Ishikawa (cell line): ENCODE results near the gene KRTAP1-5.
"Not testable (repeated sequence)": the region's sequence is repeated elsewhere in the genome, so short reads cannot be mapped to it uniquely, and the experiment has no call there.

Experiments used
- CEBPB ChIP-seq: IDR thresholded peaks from 2 replicates; pipeline ENCODE4 v1.6.1; 2012
- CREB1 ChIP-seq: IDR thresholded peaks from 2 replicates; pipeline ENCODE4 v1.6.1; 2012; ENCODE audit warnings: low read depth
- EGR1 ChIP-seq: IDR thresholded peaks from 2 replicates; pipeline ENCODE4 v1.6.1; 2012
- EP300 ChIP-seq: IDR thresholded peaks from 2 replicates; pipeline ENCODE4 v1.6.1; 2012; ENCODE audit warnings: borderline replicate concordance
- FOXM1 ChIP-seq: IDR thresholded peaks from 2 replicates; pipeline ENCODE4 v1.6.1; 2012; ENCODE audit warnings: low read depth, borderline replicate concordance
- MAX ChIP-seq: IDR thresholded peaks from 2 replicates; pipeline ENCODE4 v1.6.1; 2012
- NFIC ChIP-seq: IDR thresholded peaks from 2 replicates; pipeline ENCODE4 v1.6.1; 2012
- RAD21 ChIP-seq: IDR thresholded peaks from 2 replicates; pipeline ENCODE4 v1.6.1; 2012; ENCODE audit warnings: low read depth
- REST ChIP-seq: IDR thresholded peaks from 2 replicates; pipeline ENCODE4 v1.6.1; 2012; ENCODE audit warnings: low read depth, mild to moderate bottlenecking
- TAF1 ChIP-seq: IDR thresholded peaks from 2 replicates; pipeline ENCODE4 v1.6.1; 2012; ENCODE audit warnings: low read depth, mild to moderate bottlenecking
- TCF12 ChIP-seq: IDR thresholded peaks from 2 replicates; pipeline ENCODE4 v1.6.1; 2012; ENCODE audit warnings: low read depth
- TEAD4 ChIP-seq: IDR thresholded peaks from 2 replicates; pipeline ENCODE4 v1.6.1; 2012
- USF1 ChIP-seq: IDR thresholded peaks from 2 replicates; pipeline ENCODE4 v1.6.1; 2012
- YY1 ChIP-seq: IDR thresholded peaks from 2 replicates; pipeline ENCODE4 v1.6.1; 2012; ENCODE audit warnings: low read depth
- ZBTB7A ChIP-seq: IDR thresholded peaks from 2 replicates; pipeline ENCODE4 v1.6.1; 2012; ENCODE audit warnings: low read depth

KRTAP1-5 gene

GRCh38 chr17:41002814-41003213, 24.2 kb downstream of the KRTAP1-5 start:
- no peak for TF ChIP-seq EP300
- TF ChIP-seq ZBTB7A: no peak
- no peak for TF ChIP-seq EGR1
- TF ChIP-seq USF1: no peak
- no peak for TF ChIP-seq CEBPB
- TF ChIP-seq FOXM1: no peak
- TF ChIP-seq TAF1: no peak
- TF ChIP-seq TEAD4: no peak
- no peak for TF ChIP-seq MAX
- TF ChIP-seq REST: no peak
- TF ChIP-seq RAD21: no peak
- no peak for TF ChIP-seq YY1
- no peak for TF ChIP-seq CREB1

- no peak for TF ChIP-seq TEAD4
- no peak for TF ChIP-seq ZBTB7A
- no peak for TF ChIP-seq CEBPB
- TF ChIP-seq FOXM1: no peak
- TF ChIP-seq USF1: no peak
- no peak for TF ChIP-seq EP300
- no peak for TF ChIP-seq YY1
- no peak for TF ChIP-seq TCF12
- TF ChIP-seq REST: no peak
- TF ChIP-seq TAF1: no peak
- no peak for TF ChIP-seq CREB1
- no peak for TF ChIP-seq RAD21
- TF ChIP-seq EGR1: no peak
- TF ChIP-seq NFIC: no peak
- TF ChIP-seq MAX: no peak
Observed at GRCh38 chr17:41001795-41002194, 25.2 kb downstream of the KRTAP1-5 start.

- TF ChIP-seq CREB1, RAD21, EP300: not testable (repeated sequence)
Observed at GRCh38 chr17:40999563-40999962, 27.4 kb downstream of the KRTAP1-5 start, which contains the start of gene KRTAP3-2. Gene KRTAP3-2 (minus strand): TSS chr17:40999906. CDS start chr17:40999853, 53 bp downstream.

- no peak for TF ChIP-seq TEAD4
- no peak for TF ChIP-seq EP300
- TF ChIP-seq REST: no peak
- no peak for TF ChIP-seq CEBPB
- TF ChIP-seq NFIC: no peak
- no peak for TF ChIP-seq EGR1
- TF ChIP-seq TAF1: no peak
- TF ChIP-seq USF1: no peak
- TF ChIP-seq YY1: no peak
- no peak for TF ChIP-seq MAX
- no peak for TF ChIP-seq TCF12
- TF ChIP-seq RAD21: no peak
Observed at GRCh38 chr17:40997361-40997760, 29.6 kb downstream of the KRTAP1-5 start.
